MM.1S (cell line): ENCODE measurements around the gene CCNJL.

Source experiments
- DNase-seq: peaks from one replicate; pipeline ENCODE4 v3.0.0-alpha.2; 2015
- H2AFZ ChIP-seq: fragments of 300-600 bp; sonication (generic); 2 replicates; pipeline ENCODE4 v1.6.0; 2016; ENCODE audit warnings: antibody characterized with exemption, low read length
- H3F3A ChIP-seq: fragments of 300-600 bp; sonication (generic); 2 replicates; pipeline ENCODE4 v1.6.1; 2016; ENCODE audit warnings: mild to moderate bottlenecking, antibody characterized with exemption, low read length, moderate library complexity, mixed read lengths; ENCODE audit not compliant: insufficient read depth
- H3K27ac ChIP-seq: fragments of 300-600 bp; sonication (generic); 2 replicates; pipeline ENCODE4 v1.5.1; 2016; ENCODE audit warnings: mild to moderate bottlenecking, low read length
- H3K27me3 ChIP-seq: fragments of 300-600 bp; sonication (generic); replicated peaks from 2 replicates; pipeline ENCODE4 v1.6.0; 2016; ENCODE audit warnings: low read length; ENCODE audit not compliant: insufficient read depth
- H3K36me3 ChIP-seq: fragments of 300-600 bp; sonication (generic); replicated peaks from 2 replicates; pipeline ENCODE4 v1.6.1; 2016; ENCODE audit warnings: mild to moderate bottlenecking, low read length, mixed read lengths; ENCODE audit not compliant: insufficient read depth
- H3K4me1 ChIP-seq: fragments of 300-600 bp; sonication (generic); 2 replicates; pipeline ENCODE4 v1.6.1; 2016; ENCODE audit warnings: low read length, mixed read lengths
- H3K4me2 ChIP-seq: fragments of 300-600 bp; sonication (generic); 2 replicates; pipeline ENCODE4 v1.6.0; 2016; ENCODE audit warnings: low read depth, low read length
- H3K4me3 ChIP-seq: fragments of 300-600 bp; sonication (generic); 2 replicates; pipeline ENCODE4 v1.5.1; 2016; ENCODE audit warnings: low read length, mixed read lengths
- H3K79me2 ChIP-seq: fragments of 300-600 bp; sonication (generic); 2 replicates; pipeline ENCODE4 v1.6.1; 2016; ENCODE audit warnings: mixed run types, low read length, mixed read lengths
- H3K9ac ChIP-seq: fragments of 300-600 bp; sonication (generic); 2 replicates; pipeline ENCODE4 v1.6.1; 2016; ENCODE audit warnings: low read length, mixed read lengths
- H3K9me2 ChIP-seq: fragments of 300-600 bp; sonication (generic); replicated peaks from 2 replicates; pipeline ENCODE4 v1.6.1; 2016; ENCODE audit warnings: mild to moderate bottlenecking, low read length, mixed read lengths; ENCODE audit not compliant: insufficient read depth
- H3K9me3 ChIP-seq: fragments of 300-600 bp; sonication (generic); replicated peaks from 2 replicates; pipeline ENCODE4 v1.6.1; 2016; ENCODE audit warnings: mild to moderate bottlenecking, low read length, mixed read lengths; ENCODE audit not compliant: insufficient read depth
- H4K20me1 ChIP-seq: fragments of 300-600 bp; sonication (generic); 2 replicates; pipeline ENCODE4 v1.6.1; 2016; ENCODE audit warnings: mild to moderate bottlenecking, low read length, moderate library complexity, mixed read lengths; ENCODE audit not compliant: insufficient read depth
- CTCF ChIP-seq: fragments of 300-600 bp; sonication (generic); IDR thresholded peaks from 2 replicates; pipeline ENCODE4 v1.5.1; 2016; ENCODE audit warnings: antibody characterized with exemption, low read length, mixed read lengths
- EZH2 ChIP-seq: fragments of 300-600 bp; sonication (generic); optimal IDR thresholded peaks from 2 replicates; pipeline ENCODE3; 2017; ENCODE audit warnings: low read depth, mild to moderate bottlenecking, antibody characterized with exemption, low read length, mixed read lengths
- EZH2phosphoT487 ChIP-seq: fragments of 300-600 bp; sonication (generic); IDR thresholded peaks from 2 replicates; pipeline ENCODE4 v1.6.1; 2018; ENCODE audit warnings: antibody characterized with exemption, low read length

CCNJL gene

GRCh38 chr5:160260881-160261815 is 51.2 kb downstream of the CCNJL start:
- TF ChIP-seq EZH2phosphoT487, result no peak
- TF ChIP-seq EZH2, result no peak
- no peak for TF ChIP-seq CTCF
- H3K79me2 ChIP-seq, result no peaks in the 10 kb centered on the region
- H2AFZ ChIP-seq, result no peak overlapping the region
- H3K36me3 ChIP-seq, result no peaks in the 10 kb centered on the region
- no peaks in the 10 kb centered on the region for H3K9me3 ChIP-seq
- H3F3A ChIP-seq, result no peaks in the 10 kb centered on the region
- H3K9me2 ChIP-seq, result no peaks in the 10 kb centered on the region
- no peak overlapping the region for H3K27ac ChIP-seq
- no peaks in the 10 kb centered on the region for H3K4me1 ChIP-seq
- H3K9ac ChIP-seq, result no peak overlapping the region
- H4K20me1 ChIP-seq, result no peaks in the 10 kb centered on the region
- no peaks in the 10 kb centered on the region for H3K27me3 ChIP-seq
- no peak overlapping the region for H3K4me2 ChIP-seq
- H3K4me3 ChIP-seq, result no peak overlapping the region
- DNase-seq, result no peak

GRCh38 chr5:160260006-160260775 is 52.2 kb downstream of the CCNJL start:
- TF ChIP-seq EZH2 (no peak), EZH2phosphoT487 (no peak), CTCF (no peak)
- Histone ChIP-seq H3K79me2 (no peaks in the 10 kb centered on the region), H3K4me3 (no peak overlapping the region), H3K27me3 (no peaks in the 10 kb centered on the region), H3F3A (no peaks in the 10 kb centered on the region), H2AFZ (no peak overlapping the region), H3K9ac (no peak overlapping the region), H3K4me2 (no peak overlapping the region), H3K9me3 (no peaks in the 10 kb centered on the region), H3K4me1 (no peaks in the 10 kb centered on the region), H3K9me2 (no peaks in the 10 kb centered on the region), H4K20me1 (no peaks in the 10 kb centered on the region), H3K27ac (no peak overlapping the region), H3K36me3 (no peaks in the 10 kb centered on the region)
- no peak for DNase-seq

DNA sequence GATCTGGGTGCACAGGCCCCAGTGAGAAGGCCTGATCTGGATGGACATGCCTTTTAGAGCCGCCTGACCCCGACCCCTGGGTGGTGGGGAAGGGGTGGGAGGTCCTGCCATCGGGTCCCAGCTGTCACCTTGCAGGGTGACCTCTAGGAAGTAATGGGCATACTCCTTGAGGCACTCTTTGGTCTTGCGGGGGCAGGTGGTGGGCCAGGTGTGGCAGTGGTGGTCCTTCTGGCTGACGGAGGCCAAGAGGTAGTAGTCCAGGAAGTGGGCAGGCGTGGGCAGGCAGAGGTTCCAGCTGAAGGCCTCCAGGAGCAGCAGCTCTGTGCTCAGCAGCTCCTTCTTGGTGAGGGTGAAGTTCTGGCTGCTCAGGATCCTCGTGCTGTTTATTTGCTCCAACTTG is 53.0 kb downstream of the CCNJL start:
- Histone ChIP-seq H3K27me3 (no peaks in the 10 kb centered on the region), H3K4me1 (no peaks in the 10 kb centered on the region), H3K9me2 (no peaks in the 10 kb centered on the region), H3K9ac (no peak overlapping the region), H3K4me2 (no peak overlapping the region), H3K4me3 (no peak overlapping the region), H4K20me1 (no peaks in the 10 kb centered on the region), H3K27ac (no peak overlapping the region), H3F3A (no peaks in the 10 kb centered on the region), H2AFZ (no peak overlapping the region), H3K79me2 (no peaks in the 10 kb centered on the region), H3K9me3 (no peaks in the 10 kb centered on the region), H3K36me3 (no peaks in the 10 kb centered on the region)
- DNase-seq, result no peak
- no peak for TF ChIP-seq EZH2phosphoT487
- no peak for TF ChIP-seq EZH2
- no peak for TF ChIP-seq CTCF
